GOT3 (cell line): ENCODE results near the gene TRPC4AP.

ENCODE experiments used
- DNase-seq: peaks from one replicate; lab custom pipeline; 2025; ENCODE audit warnings: mixed read lengths; lab: John Stamatoyannopoulos, UW

TRPC4AP gene

DNA sequence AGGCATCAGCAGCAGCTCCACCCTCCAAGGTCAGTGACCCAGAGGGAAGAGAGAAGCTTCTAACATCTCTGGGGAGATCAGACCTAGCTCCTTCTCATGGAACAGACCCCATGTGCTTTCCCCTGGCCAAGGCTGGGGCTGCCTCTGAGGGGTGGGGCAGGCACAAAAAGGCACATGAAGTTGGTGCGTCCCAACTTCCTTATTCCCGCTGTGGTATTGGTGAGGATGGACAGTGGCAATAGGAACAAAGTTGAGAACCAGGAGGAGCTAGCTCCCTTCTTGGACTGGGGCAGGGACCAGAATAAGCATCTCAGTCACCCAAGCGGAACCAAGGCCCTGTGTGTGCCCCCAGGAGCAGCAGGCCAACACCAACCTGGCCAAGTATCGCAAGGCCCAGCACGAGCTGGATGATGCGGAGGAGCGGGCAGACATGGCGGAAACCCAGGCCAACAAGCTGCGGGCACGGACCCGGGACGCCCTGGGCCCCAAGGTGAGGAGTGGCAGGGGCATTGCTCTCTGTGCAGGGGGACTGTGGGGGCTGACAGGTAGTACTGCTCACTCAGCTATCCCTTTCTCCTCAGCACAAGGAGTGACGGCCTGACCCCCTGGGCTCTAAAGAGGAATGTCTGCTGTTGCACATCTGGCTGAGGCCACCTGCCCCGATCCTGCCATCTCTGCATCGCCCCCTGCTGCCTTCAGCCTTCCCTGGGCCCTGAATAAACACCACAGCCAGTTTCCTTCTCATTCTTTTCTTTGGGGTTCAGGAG lies 90.8 kb downstream of the TRPC4AP start:
- DNase-seq: no peak

DNA sequence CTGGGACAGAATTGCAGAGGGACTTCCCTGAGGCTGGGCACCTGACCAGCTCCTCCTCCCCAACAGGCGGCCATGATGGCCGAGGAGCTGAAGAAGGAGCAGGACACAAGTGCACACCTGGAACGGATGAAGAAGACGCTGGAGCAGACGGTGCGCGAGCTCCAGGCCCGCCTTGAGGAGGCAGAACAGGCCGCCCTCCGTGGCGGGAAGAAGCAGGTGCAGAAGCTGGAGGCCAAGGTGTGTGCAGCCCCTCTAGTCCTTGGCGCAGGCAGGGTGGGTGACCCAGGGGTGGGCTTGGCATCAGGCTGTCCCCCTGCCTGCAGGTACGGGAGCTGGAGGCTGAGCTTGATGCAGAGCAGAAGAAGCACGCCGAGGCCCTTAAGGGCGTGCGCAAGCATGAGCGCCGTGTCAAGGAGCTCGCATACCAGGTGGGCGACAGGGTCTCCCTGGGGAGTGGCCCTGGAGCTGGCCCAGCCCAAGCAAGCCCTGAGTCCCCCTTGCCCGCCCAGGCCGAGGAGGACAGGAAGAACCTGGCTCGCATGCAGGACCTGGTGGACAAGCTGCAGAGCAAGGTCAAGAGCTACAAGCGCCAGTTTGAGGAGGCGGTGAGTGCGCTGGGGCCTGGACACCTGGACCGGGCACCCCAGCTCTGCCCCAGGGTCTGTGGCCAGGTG lies 91.5 kb downstream of the TRPC4AP start:
- no peak for DNase-seq

DNA sequence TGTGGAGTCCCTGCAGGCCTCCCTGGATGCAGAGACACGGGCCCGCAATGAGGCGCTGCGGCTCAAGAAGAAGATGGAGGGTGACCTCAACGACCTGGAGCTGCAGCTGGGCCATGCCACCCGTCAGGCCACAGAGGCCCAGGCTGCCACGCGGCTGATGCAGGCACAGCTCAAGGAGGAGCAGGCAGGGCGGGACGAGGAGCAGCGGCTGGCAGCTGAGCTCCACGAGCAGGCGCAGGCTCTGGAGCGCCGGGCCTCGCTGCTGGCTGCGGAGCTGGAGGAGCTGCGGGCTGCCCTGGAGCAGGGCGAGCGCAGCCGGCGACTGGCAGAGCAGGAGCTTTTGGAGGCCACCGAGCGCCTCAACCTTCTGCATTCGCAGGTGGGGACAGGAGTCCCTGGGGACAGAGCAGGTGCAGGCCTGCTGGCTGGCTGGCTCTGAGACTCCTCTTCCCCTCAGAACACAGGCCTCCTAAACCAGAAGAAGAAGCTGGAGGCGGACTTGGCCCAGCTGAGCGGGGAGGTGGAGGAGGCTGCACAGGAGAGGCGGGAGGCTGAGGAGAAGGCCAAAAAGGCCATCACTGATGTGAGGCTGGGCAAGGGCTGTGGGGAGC lies 92.2 kb downstream of the TRPC4AP start:
- DNase-seq: no peak

DNA sequence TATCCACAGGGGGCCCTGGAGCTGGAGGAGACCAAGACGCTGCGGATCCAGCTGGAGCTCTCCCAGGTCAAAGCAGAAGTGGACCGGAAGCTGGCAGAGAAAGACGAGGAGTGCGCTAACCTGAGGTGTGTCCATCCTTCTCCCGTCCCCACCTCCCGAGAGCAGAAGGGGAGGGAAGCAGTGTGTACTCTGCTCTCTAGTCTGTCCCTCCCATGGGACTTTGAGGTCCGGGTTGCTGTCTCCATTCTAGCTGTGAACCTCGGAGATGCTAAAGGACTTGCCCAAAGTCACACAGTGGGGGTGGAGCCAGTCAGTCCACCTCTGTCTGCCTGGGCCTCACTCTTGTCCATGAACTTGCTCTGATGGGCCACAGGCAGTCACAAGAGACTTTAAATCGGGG lies 92.8 kb downstream of the TRPC4AP start:
- no peak for DNase-seq

DNA sequence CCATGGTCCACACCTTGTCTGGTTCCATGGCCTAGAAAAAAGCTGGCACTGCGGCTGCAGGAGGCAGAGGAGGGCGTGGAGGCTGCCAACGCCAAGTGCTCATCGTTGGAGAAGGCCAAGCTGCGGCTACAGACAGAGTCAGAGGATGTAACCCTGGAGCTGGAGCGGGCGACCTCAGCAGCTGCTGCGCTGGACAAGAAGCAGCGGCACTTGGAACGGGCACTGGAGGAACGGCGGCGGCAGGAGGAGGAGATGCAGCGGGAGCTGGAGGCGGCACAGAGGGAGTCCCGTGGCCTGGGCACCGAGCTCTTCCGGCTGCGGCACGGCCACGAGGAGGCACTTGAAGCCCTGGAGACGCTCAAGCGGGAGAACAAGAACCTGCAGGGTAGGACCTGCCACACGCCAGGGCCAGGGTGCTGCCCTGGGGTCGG lies 93.6 kb downstream of the TRPC4AP start:
- no peak for DNase-seq

DNA sequence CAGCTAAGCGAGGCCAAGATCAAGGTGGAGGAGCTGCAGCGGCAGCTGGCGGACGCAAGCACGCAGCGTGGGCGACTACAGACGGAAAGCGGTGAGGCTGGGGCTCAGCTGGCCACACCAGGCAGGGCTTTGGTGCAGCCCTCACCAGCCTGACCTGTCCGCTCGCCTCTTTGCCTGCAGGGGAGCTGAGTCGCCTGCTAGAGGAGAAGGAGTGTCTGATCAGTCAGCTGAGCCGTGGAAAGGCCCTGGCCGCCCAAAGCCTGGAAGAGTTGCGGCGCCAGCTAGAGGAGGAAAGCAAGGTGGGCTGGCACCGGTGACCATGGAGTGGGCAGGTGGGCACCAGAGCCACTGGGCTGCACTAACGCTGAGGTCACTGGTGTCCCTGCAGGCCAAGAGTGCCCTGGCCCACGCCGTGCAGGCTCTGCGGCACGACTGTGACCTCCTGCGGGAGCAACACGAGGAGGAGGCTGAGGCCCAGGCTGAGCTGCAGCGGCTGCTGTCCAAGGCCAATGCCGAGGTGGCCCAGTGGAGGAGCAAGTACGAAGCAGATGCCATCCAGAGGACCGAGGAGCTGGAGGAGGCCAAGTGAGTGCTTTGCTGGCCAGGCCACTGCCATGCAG lies 94.2 kb downstream of the TRPC4AP start:
- no peak for DNase-seq

DNA sequence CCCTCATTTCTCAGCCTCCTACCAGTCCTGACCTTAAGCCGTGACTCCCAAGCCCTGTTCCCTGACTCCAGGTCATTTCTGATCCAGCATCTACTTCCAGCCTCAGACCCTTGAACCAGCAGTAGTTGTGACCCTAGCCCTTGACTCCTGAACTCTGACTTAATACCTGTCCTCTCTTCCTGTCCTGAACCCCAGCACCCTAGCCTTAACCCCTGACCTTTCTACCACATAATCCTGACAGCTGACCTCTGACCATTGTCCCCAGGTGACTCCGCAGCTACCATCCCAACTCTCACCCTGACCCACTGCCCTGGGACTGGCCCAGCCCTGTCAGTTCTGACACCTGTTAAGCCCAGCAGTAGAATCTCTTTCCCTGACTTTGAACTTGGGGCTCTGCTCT lies 94.8 kb downstream of the TRPC4AP start:
- DNase-seq: no peak

DNA sequence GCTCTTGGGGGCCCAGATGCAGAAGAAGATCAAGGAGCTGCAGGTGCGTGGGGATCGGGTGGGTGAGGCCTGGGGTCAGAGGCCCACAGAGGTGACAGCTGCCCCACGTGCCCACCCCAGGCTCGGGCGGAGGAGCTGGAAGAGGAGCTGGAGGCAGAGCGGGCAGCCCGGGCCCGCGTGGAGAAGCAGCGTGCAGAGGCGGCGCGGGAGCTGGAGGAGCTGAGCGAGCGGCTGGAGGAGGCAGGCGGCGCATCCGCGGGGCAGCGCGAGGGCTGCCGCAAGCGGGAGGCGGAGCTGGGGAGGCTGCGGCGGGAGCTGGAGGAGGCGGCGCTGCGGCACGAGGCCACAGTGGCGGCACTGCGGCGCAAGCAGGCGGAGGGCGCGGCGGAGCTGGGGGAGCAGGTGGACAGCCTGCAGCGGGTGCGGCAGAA lies 95.5 kb downstream of the TRPC4AP start:
- DNase-seq: no peak

DNA sequence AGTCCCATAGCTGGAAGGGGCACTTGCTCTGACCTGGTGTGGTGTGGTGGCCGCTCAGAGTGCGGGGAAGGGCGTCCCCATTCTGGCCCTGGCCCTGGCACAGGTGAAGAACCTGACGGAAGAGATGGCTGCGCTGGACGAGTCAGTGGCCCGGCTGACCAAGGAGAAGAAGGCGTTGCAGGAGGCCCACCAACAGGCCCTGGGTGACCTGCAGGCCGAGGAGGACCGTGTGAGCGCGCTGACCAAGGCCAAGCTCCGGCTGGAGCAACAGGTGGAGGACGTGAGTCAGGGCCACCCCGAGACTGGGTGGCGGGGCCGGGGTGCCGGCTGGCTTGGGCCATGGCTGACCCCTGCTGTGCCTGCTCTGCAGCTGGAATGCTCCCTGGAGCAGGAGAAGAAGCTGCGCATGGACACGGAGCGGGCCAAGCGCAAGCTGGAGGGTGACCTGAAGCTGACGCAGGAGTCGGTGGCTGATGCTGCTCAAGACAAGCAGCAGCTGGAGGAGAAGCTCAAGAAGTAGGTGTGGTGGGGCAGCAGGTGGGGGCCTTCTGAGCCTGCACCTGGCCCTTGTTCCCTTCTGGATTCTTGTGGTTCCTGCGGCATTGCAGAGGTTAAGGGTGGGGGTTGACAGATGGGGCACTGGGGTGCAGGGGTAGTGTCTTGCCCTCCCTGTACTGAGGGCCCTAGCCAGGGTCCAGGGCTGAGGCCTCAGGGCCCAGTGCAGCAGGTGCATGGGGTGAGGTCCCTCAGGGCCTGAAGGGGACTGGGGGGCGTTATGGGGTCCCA lies 96.2 kb downstream of the TRPC4AP start:
- no peak for DNase-seq

DNA sequence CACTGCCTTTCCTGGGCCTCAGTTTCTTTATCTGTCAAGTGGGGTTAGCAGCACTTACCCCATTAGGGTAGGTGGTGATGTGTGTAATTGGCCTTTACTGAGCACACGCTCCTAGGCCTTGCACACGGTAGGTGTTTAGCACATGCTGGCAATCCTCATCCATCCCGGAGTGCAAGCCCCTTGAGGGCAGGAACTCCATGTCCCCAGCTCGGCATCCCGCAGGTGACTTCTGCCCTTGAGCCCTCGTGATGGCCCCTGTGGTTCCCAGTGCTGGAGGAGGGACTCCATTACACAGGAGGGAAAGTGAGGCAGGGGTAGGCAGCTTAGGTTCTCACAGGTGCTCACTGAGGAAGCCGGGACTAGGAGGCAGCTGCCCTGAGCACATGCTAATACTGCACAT lies 96.9 kb downstream of the TRPC4AP start:
- DNase-seq: no peak

DNA sequence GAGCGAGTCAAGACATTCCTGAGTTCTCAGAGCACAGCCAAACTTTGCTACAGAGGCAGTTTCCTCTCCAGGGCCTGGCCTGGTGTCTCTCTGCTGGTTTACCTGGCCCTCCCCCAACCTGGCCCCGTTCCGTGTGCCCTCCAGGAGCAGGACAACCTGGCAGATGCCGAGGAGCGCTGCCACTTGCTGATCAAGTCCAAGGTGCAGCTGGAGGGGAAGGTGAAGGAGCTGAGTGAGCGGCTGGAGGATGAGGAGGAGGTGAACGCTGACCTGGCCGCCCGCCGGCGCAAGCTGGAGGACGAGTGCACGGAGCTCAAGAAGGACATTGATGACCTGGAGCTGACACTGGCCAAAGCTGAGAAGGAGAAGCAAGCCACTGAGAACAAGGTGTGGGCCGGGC lies 97.4 kb downstream of the TRPC4AP start:
- DNase-seq: no peak

DNA sequence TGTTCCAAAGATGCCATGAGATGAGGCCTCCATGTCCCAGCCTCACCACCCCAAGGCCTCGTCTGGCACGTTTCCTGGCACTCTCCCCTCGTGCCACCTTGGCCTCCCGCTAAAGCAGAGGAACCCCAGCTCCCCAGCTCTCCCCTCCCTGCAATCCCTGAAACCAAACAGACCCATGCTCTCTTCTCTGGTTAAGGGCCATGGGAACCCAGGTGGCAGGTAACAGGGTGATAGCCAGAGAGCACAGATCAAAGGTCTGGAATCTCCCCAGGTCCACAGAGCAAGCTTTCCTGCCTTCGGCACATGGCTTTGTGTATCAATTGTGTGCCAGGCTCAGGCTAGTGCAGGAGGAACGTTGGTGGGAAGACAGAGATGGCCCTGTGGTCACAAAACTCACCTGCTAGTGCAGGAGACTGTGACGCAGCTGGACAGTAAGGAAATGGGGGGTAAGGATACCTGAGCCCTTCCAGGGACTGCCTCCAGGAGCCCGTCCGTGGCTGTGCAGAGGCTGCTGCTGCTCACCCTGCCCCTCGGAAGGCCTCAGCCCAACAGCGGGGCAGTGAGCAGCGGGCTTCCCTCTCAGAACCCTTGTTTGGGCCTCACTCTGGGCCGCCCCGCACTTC lies 98.0 kb downstream of the TRPC4AP start:
- no peak for DNase-seq

DNA sequence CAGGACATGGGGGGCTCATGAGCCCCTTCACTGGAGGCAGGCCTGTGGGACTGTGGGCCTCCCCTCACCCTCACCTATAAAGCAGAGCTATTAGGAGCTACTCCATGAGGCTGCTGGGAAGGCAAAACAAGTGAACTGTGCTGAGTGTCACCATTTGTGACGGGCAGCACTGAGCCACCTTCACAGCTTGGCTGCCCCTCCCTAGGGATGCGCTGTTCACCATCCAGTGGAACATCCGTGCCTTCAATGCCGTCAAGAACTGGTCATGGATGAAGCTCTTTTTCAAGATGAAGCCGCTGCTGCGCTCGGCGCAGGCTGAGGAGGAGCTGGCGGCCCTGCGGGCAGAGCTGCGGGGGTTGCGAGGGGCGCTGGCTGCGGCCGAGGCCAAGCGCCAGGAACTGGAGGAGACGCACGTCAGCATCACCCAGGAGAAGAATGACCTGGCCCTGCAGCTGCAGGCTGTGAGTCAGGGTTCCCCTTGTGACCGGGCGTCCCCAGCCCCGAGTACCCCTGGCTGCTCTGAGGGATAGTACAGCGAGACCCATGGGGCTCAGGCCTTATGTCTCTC lies 98.6 kb downstream of the TRPC4AP start:
- no peak for DNase-seq

DNA sequence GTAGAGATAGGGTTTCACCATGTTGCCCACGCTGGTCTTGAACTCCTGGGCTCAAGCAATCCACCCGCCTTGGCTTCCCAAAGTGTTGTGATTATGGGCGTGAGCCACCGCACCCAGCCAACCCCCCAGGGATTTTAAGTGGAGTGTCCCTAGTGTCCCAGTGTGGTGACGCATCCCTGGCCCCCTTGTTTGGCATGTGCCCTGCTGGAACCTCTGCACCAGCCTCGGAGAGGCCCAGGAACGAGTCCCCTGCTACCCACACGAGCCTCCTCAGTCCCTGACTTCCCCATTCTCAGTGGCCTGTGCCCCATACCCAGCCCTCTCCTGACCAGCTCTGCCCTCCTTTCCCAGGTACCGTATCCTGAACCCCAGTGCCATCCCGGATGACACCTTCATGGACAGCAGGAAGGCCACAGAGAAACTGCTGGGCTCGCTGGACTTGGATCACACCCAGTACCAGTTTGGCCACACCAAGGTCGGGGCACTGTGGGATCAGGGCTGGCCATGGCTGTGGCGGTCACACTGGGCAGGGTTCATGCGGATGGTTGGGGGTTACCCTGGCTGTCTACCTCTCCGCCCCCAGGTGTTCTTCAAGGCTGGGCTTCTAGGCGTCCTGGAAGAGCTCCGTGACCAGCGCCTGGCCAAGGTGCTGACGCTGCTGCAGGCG lies 99.7 kb downstream of the TRPC4AP start:
- no peak for DNase-seq

DNA sequence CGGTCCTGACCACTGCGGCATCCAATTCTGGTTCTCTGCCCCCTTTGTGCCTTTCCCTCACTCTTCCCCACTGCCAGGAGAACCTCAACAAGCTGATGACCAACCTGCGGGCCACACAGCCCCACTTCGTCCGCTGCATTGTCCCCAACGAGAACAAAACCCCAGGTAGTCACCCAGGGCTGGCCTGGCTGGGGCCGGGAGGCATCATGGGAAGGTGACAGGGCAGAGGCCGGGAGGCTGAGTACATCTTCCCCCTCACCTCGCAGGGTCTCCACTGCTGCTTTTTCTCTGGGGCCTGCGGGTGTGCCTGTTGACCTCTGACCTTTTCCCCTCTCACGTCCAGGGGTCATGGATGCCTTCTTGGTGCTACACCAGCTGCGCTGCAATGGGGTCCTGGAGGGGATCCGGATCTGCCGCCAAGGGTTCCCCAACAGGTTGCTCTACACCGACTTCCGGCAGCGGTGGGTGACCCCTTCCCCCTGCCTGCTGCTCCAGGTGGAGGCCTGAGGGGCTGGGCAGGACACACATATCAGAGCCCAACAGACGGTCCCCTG lies 101.9 kb downstream of the TRPC4AP start:
- no peak for DNase-seq

DNA sequence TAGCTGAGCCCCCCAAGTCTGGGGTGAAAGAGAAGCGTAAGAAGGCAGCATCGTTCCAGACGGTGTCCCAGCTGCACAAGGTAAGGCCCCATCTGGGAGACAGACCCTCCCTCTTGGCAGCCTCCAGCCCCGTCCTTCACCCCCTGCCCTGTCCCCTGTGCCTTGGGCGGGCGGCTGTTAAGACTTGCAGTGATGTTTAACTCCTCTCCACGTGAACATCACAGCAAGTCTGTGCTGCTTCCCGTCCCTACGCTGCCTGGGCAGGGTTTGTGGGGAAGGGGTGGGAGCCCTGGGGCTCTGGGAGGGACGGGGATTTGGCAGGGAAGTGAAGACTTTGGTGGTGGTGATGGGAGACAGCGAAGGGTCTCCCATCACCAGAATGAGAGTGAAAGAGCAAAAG lies 102.4 kb downstream of the TRPC4AP start:
- no peak for DNase-seq

DNA sequence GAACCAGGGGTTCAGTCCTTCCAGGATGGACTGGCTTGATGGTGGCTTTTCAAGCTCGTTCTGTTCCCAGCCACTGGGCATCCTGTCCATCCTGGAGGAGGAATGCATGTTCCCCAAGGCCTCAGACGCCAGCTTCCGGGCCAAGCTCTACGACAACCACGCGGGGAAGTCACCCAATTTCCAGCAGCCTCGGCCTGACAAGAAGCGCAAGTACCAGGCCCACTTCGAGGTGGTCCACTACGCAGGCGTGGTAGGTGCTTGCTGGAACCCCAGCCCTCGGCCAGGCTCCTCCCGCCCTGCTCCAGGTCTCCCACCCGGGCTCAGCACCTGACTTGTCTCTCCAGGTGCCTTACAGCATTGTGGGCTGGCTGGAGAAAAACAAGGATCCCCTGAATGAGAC lies 102.9 kb downstream of the TRPC4AP start:
- no peak for DNase-seq

DNA sequence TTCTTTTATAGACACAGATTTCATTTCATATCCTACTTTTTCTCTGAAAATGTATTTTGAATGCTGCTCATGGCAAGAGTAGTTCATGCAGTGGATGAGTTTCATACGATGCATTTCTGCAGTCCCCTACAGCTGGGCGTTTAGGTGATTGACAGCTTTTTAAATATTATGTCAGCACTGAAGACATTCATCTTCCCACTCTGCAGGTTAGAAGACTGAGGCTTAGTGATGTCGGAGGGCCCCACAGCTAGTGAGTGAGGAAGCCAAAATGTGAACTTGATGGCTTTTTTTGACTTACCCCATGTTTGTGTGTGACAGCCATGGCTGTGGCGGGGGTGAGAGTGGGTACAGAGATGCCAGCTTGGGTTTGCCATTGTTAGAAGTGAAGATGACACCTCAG lies 103.5 kb downstream of the TRPC4AP start:
- no peak for DNase-seq

DNA sequence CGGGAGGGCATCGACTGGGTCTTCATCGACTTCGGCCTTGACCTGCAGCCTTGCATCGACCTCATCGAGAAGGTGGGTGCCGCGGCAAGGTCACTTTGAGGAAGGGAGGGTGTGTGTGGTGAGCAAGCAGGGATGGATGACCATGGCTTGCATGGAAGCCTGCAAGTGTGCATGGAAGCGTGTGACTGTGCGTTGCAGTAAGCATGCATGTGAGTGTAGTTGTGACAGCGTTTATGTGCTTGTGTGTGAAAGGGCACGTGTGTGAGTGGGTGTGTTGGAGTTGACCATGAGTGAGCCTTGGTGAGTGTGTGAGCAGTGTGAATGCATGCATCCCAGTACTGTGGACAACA lies 104.4 kb downstream of the TRPC4AP start:
- no peak for DNase-seq
